ENCODE results near the gene STX18. TPM values are rescaled to one million over a fixed set of nuclear protein-coding genes. Genes with fewer than 3 reads are reported as not detected.
"Not testable (repeated sequence)": the region's sequence is repeated elsewhere in the genome, so short reads cannot be mapped to it uniquely, and the experiment has no call there.

Gene STX18
- total RNA-seq, 2 experiments from 2014 or later: 25.6 to 26.5 TPM

DNA sequence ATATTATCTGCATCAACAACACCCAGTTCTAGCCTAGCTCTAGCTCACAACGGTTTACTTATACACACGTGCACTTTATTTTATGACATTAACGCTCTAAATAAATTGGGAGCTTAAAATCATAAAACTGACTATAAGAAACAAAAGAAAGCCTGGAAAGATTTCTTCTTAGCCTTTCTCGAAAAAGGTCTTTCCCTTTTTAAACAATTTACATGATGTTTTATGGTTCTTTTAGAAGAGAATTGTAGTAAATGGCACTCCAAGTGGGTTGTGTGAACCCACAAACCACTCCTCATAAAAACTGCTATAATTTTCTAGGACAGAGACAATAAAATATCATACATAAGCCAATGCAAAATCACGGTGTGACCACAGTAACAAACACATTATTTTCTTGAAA is 23.1 kb downstream of the STX18 start:
- DNase-seq (no peak), ATAC-seq (no peak)
- no peak overlapping the region for H3K4me3 Mint-ChIP-seq
- no peaks in the 10 kb centered on the region for H3K9me3 Mint-ChIP-seq (ENCODE audit: low read depth)
- no peak overlapping the region for H3K27ac Mint-ChIP-seq
- H3K27me3 Mint-ChIP-seq: no peaks in the 10 kb centered on the region
- H3K36me3 Mint-ChIP-seq: peaks cover 3% of the 10 kb centered on the region
- CTCF ChIA-PET: interaction anchor here (0.9 to 1.4 kb wide), 3 partner anchors 11 to 17 kb away, joined by 3 to 6 read pairs (median 3); no protein-coding TSS in a partner anchor
- H3K4me1 Mint-ChIP-seq: peaks cover 15% of the 10 kb centered on the region

DNA sequence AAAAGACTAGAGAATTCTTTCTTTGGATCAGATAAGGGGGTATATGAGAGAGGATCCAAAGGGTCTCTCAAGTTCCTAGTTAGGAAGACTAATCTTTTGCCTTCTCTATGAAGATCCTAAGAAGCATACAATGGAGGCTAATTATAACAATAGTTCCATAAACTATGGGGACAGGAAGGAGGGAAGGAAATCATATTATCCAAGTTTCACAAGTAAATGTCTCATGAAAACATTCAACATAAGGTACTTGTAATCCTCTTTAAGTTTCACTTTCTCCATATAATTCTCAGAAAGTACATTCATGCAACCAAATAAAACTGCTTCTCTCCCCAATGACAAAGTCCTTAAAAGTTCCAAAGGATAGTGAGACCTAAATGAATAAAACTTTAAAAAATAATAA is 27.1 kb downstream of the STX18 start:
- H3K4me3 Mint-ChIP-seq: no peak overlapping the region
- peaks cover under 1% of the 10 kb centered on the region for H3K9me3 Mint-ChIP-seq (ENCODE audit: low read depth)
- H3K27me3 Mint-ChIP-seq: no peaks in the 10 kb centered on the region
- H3K36me3 Mint-ChIP-seq: peaks cover 8% of the 10 kb centered on the region
- DNase-seq (no peak), ATAC-seq (no peak)
- H3K4me1 Mint-ChIP-seq: peaks cover 15% of the 10 kb centered on the region
- no peak overlapping the region for H3K27ac Mint-ChIP-seq
- CTCF ChIA-PET: no interaction called here

DNA sequence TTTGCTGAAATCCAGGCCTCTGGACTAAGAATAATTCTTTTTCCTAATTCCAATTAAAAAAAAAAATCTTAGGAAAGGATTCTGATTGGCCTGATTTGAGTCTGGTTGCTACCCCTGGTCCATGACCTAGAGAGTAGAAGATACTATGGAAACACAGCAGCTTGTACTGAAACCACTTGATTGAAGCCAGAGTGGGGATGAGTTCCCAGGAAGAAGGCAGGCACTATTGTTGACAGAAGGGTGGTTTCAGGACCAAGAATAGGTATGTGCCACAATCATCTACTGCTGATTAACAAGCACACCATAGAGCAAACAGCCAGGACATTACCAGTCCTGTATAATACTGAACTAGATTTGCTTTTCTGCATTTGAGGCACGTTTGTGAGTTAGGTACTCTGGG is 29.6 kb downstream of the STX18 start:
- no peak for DNase-seq
- H3K27ac Mint-ChIP-seq: no peak overlapping the region
- no peak for ATAC-seq
- H3K27me3 Mint-ChIP-seq: no peaks in the 10 kb centered on the region
- no peak overlapping the region for H3K4me3 Mint-ChIP-seq
- CTCF ChIA-PET: interaction anchor here (1.2 kb wide), 1 partner anchor 23 kb away, joined by 3 read pairs; no protein-coding TSS in a partner anchor
- H3K9me3 Mint-ChIP-seq (ENCODE audit: low read depth): peaks cover 1% of the 10 kb centered on the region
- peaks cover 12% of the 10 kb centered on the region for H3K4me1 Mint-ChIP-seq
- H3K36me3 Mint-ChIP-seq: peaks cover 11% of the 10 kb centered on the region

DNA sequence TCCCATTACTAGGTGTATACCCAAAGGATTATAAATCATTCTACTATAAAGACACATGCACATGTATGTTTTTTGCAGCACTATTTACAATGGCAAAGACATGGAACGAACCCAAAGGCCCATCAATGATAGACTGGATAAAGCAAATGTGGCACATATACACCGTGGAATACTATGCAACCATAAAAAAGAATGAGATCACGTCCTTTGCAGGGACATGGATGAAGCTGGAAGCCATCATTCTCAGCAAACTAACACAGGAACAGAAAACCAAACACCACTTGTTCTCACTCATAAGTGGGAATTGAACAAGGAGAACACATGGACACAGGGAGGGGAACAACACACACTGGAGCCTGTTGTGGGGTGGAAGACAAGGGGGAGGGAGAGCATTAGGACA is 31.2 kb downstream of the STX18 start:
- H3K36me3 Mint-ChIP-seq: peaks cover 11% of the 10 kb centered on the region
- H3K27ac Mint-ChIP-seq; H3K27me3 Mint-ChIP-seq; DNase-seq; ATAC-seq; H3K9me3 Mint-ChIP-seq (ENCODE audit: low read depth); H3K4me1 Mint-ChIP-seq; CTCF ChIA-PET; H3K4me3 Mint-ChIP-seq: not testable (repeated sequence)

DNA sequence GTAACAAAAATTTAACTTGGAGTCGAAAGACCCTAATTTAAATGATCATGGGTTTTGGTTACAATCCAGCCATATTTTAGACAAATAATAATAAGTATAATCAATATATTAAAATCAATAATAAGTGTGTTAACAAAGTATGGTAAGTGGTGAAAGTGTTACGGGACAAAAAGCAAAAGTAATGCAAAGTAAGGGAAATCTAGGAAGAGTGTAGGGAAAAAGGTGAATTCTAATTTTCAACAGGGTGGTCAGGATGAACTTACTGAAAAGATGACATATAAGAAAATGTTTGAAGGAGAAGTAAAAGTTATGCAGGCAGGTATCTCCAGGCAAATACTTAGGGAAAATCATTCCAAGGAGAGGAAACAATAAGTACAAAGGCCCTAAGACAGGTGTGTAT is 32.3 kb downstream of the STX18 start:
- Mint-ChIP-seq H3K36me3 (peaks cover 11% of the 10 kb centered on the region), H3K4me1 (peaks cover 8% of the 10 kb centered on the region), H3K4me3 (no peak overlapping the region), H3K9me3 (ENCODE audit: low read depth) (peaks cover 1% of the 10 kb centered on the region), H3K27me3 (no peaks in the 10 kb centered on the region), H3K27ac (no peak overlapping the region)
- no peak for ATAC-seq
- DNase-seq: no peak
- CTCF ChIA-PET: no interaction called here

DNA sequence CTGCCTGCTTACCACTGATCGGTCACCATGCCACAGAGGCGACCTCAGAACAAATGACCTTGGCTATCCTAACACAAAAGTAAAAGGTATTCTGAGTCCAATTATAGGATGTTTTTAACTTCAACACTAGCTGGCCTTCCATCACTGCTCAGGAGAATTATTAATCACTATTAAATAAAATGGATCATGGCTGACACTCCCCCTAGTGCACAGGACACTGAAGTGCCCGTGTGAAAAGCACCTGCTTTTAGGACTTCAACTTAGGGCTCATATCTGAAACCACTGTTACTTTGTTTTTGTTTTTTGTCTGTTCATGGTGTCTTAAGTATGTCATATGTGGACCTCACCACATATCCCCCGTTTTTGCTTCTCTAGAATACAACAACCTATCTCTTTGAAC is 33.9 kb downstream of the STX18 start:
- H3K4me3 Mint-ChIP-seq: no peak overlapping the region
- DNase-seq: no peak
- peaks cover 8% of the 10 kb centered on the region for H3K4me1 Mint-ChIP-seq
- no peaks in the 10 kb centered on the region for H3K27me3 Mint-ChIP-seq
- no peak for ATAC-seq
- peaks cover 8% of the 10 kb centered on the region for H3K36me3 Mint-ChIP-seq
- H3K27ac Mint-ChIP-seq: no peak overlapping the region
- H3K9me3 Mint-ChIP-seq (ENCODE audit: low read depth): peaks cover 1% of the 10 kb centered on the region
- CTCF ChIA-PET: interaction anchor here (1.0 to 2.4 kb wide), 3 partner anchors 12 to 20 kb away, joined by 3 to 6 read pairs (median 3); no protein-coding TSS in a partner anchor

DNA sequence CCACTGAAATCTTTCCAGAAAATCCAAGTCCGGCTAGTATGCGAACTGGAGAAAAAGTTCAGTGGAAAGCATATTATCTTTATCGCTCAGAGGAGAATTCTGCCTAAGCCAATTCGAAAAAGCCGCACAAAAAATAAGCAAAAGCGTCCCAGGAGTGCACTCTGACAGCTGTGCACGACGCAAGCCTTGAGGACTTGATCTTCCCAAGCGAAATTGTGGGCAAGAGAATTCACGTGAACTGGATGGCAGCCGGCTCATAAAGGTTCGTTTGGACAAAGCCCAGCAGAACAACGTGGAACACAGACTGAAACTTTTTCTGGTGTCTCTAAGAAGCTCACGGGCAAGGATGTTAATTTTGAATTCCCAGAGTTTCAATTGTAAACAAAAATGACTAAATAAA is 34.4 kb downstream of the STX18 start:
- CTCF ChIA-PET: interaction anchor here (0.7 to 2.4 kb wide), 3 partner anchors 12 to 19 kb away, joined by 3 to 6 read pairs (median 3); no protein-coding TSS in a partner anchor
- peaks cover 11% of the 10 kb centered on the region for H3K4me1 Mint-ChIP-seq

DNA sequence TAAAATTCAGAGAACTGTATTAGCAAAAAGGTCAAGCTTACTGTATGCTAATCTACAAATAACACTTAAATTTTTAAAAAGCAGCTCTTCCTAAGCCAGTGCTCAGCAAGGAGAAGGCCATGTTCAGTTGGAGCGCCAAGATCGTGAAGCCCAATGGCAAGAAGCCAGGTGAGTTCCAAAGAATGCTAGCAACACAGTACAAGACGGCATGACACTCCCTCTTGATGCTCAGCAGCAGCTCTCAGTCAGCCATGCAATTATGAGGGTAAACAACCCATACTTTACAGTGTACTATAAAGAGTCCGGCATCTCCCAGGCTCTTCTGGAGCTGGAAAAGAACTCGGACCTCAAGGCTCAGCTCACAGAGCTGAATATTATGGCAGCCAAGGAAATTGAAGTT is 34.9 kb downstream of the STX18 start:
- DNase-seq (no peak), ATAC-seq (no peak)
- Mint-ChIP-seq H3K27ac (no peak overlapping the region), H3K9me3 (ENCODE audit: low read depth) (peaks cover 1% of the 10 kb centered on the region), H3K4me3 (no peak overlapping the region), H3K27me3 (no peaks in the 10 kb centered on the region), H3K36me3 (peaks cover 8% of the 10 kb centered on the region), H3K4me1 (peaks cover 9% of the 10 kb centered on the region)
- CTCF ChIA-PET: interaction anchor here (0.7 to 2.4 kb wide), 3 partner anchors 12 to 19 kb away, joined by 3 to 6 read pairs (median 3); no protein-coding TSS in a partner anchor

More for the DNA sequence above, 34.4 kb downstream of the STX18 start:
- ATAC-seq: no peak
- Mint-ChIP-seq H3K27me3 (no peaks in the 10 kb centered on the region), H3K27ac (no peak overlapping the region), H3K9me3 (ENCODE audit: low read depth) (peaks cover 1% of the 10 kb centered on the region), H3K36me3 (peaks cover 8% of the 10 kb centered on the region), H3K4me3 (no peak overlapping the region)
- DNase-seq: no peak

DNA sequence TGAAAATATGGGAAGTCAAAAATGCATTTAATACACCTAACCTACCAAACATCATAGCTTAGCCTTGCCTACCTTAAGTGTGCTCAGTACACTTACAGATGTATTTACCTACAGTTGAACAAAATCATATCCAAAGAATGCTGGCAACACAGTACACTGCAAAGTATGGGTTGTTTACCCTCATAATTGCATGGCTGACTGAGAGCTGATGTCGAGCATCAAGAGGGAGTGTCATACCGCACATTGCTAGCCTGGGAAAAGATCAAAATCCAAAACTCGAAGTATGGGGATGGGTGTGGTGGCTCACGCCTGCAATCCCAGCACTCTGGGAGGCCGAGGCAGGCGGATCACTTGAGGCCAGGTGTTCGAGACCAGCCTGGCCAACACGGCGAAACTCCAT is 36.6 kb downstream of the STX18 start:
- ATAC-seq; H3K4me3 Mint-ChIP-seq; H3K27ac Mint-ChIP-seq; H3K27me3 Mint-ChIP-seq; DNase-seq; H3K36me3 Mint-ChIP-seq; H3K9me3 Mint-ChIP-seq (ENCODE audit: low read depth): not testable (repeated sequence)
- H3K4me1 Mint-ChIP-seq: peaks cover 11% of the 10 kb centered on the region
- CTCF ChIA-PET: interaction anchor here (1.3 kb wide), 1 partner anchor 13 kb away, joined by 3 read pairs; no protein-coding TSS in a partner anchor

DNA sequence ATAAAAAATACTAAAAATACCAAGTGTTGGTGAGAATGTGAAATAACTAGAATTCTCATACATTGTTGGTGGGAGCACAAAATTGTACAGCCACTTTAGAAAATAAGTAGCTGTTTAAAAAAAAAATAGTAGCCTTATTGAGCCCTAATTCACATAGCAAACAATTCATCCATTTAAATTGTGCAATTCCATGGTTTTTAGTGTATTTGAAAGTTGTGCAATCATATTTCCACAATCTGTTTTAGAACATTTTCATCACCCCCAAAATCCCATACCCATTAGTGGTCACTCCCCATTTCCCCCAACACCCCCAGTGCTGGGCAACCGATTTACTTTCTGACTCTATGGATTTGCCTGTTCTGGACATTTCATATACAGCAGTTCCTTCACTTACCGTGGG is 37.1 kb downstream of the STX18 start:
- H3K36me3 Mint-ChIP-seq: peaks cover 3% of the 10 kb centered on the region
- CTCF ChIA-PET: interaction anchor here (1.3 kb wide), 1 partner anchor 14 kb away, joined by 3 read pairs; no protein-coding TSS in a partner anchor
- no peak overlapping the region for H3K4me3 Mint-ChIP-seq
- ATAC-seq (no peak), DNase-seq (no peak)
- H3K27ac Mint-ChIP-seq: no peak overlapping the region
- H3K9me3 Mint-ChIP-seq (ENCODE audit: low read depth): peaks cover 1% of the 10 kb centered on the region
- H3K27me3 Mint-ChIP-seq: no peaks in the 10 kb centered on the region
- peaks cover 11% of the 10 kb centered on the region for H3K4me1 Mint-ChIP-seq

DNA sequence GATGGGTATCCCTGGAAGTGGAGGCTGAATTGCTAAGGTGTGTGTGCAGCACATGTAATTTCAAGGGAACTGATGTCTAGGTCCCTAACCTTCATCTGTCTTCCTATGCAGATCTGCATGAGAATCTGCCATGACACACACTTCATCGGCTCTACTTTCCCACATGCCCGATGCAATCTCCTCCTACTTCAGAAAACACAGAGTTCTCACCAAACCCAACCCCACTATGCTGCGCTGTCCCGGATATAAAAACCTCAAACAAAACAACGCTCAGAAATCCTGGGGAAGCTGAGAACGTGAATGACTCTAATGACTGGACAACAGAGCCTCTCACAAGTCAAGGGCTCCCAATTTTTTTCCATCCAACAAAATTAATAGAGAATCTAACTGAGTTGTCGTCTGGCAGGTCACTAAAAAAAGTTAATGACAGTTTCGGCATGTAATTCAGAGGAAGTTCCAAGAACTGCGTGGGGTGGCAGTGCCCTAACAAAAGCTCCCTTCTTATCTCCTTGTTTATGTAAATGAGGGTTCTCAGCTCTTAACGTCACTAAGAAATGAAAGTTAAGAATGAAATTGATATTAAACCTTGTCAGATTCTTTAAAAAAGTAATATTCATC is 39.0 kb downstream of the STX18 start:
- Mint-ChIP-seq H3K27ac (peak overlapping the region; percentile 13), H3K4me3 (peak overlapping the region; percentile 45), H3K36me3 (no peaks in the 10 kb centered on the region), H3K4me1 (peaks cover 11% of the 10 kb centered on the region), H3K27me3 (no peaks in the 10 kb centered on the region), H3K9me3 (ENCODE audit: low read depth) (no peaks in the 10 kb centered on the region)
- DNase-seq (peak; percentile 53), ATAC-seq (peak; percentile 83)
- CTCF ChIA-PET: no interaction called here

DNA sequence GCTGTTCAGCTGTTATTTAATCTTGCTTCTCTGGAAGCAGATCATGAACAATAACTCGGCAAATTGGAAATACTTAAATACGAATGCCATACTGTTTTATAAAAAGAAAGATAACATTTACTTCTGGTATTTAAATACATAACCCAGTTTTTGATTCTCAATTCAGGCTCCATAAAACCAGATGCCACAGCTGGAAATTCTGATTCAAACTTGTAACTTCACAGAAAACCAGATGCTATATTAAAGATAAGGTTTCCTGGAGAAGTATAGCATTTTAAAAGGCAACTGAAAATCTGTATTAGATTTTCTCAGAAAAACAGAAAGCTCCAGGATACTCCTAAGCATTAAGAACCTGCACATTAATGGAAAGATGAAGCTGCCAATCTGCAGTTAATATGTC is 40.2 kb downstream of the STX18 start:
- no peaks in the 10 kb centered on the region for H3K36me3 Mint-ChIP-seq
- CTCF ChIA-PET: interaction anchor here (1.6 kb wide), 1 partner anchor 10 kb away, joined by 5 read pairs; no protein-coding TSS in a partner anchor
- DNase-seq: no peak
- H3K27ac Mint-ChIP-seq: no peak overlapping the region
- no peak for ATAC-seq
- peaks cover 11% of the 10 kb centered on the region for H3K4me1 Mint-ChIP-seq
- no peak overlapping the region for H3K4me3 Mint-ChIP-seq
- no peaks in the 10 kb centered on the region for H3K27me3 Mint-ChIP-seq
- H3K9me3 Mint-ChIP-seq (ENCODE audit: low read depth): no peaks in the 10 kb centered on the region

DNA sequence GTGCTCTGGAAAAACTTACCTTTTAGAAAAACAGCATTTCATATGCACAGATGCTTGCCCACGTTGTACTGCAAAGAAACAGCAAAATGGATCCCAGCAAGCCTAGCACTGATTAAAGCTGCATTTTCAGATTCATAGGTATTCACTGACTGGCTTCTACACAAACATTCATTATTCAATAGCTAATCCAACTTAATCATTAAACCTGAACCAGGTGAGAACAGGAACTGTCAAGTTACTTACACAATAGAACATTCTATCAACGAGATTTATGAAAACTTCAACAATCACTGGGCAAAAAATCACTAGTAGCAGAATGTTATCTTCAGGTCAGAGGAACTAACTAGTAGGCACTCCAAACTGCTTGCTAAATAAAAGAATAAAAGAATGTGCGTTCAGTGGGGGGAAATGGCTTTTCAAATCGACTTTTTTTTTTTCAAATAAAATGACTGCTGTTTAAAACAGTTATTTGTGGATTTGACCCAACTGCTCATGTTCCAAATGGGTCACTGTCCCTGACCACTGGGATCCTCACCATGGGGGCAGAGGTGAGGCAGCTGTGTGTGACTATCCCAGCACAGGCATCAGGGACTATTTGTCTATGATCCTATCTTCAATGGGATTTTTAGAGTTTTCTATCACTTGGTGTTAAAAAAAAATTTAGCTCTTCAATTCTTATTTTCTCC is 42.3 kb downstream of the STX18 start:
- DNase-seq (no peak), ATAC-seq (no peak)
- Mint-ChIP-seq H3K4me3 (no peak overlapping the region), H3K27me3 (no peaks in the 10 kb centered on the region), H3K36me3 (no peaks in the 10 kb centered on the region), H3K9me3 (ENCODE audit: low read depth) (no peaks in the 10 kb centered on the region), H3K27ac (no peak overlapping the region), H3K4me1 (peaks cover 11% of the 10 kb centered on the region)
- CTCF ChIA-PET: no interaction called here

Measured in activated CD8-positive, alpha-beta memory T cell treated with anti-CD3 and anti-CD28 coated beads, Interleukin-2, amount 10 ng/mL, durations not matched to agents 7 days and 5 days (primary cell).